K562 (cell line): ENCODE results near the gene SDC3. TPM values are rescaled to one million over a fixed set of nuclear protein-coding genes. Genes with fewer than 3 reads are reported as not detected.

ENCODE experiments used
- ATAC-seq: fragments of 200-7000 bp; cut with Tn5 transposase; 3 replicates; pipeline ENCODE4 v1.9.1; 2020; ENCODE audit warnings: moderate library complexity
- BruUV-seq: library from RNA; stranded (reverse); fragments of 400-500 nt; replicated peaks from 2 replicates; lab custom pipeline; 2021; lab: Mats Ljungman, UMichigan
- CTCF ChIA-PET: fragments of 300-600 bp; formaldehyde crosslinking; extraction: SDS; loops from one replicate; lab custom pipeline; 2021; ENCODE audit warnings: low intra/inter-chr PET ratio; lab: Yijun Ruan, JAX
- POLR2A ChIA-PET: fragments of 300-600, 350-650 bp; sonication (Branson Sonifier 250); formaldehyde crosslinking; extraction: SDS; loops from one replicate; lab custom pipeline; 2021; ENCODE audit warnings: antibody characterized with exemption, inconsistent platforms; lab: Yijun Ruan, JAX
- DNase-seq, 4 experiments: peaks; one replicate each; pipeline versions ENCODE4 v3.0.0 to v3.0.0-alpha.2; 2011 to 2018; ENCODE audit warnings: low spot score in 3 of 4, mixed read lengths in 3 of 4; ENCODE audit errors: extremely low read depth in 1 of 4
- FAIRE-seq: peaks from 2 replicates; lab custom pipeline; 2011; peaks lifted over from hg19 to GRCh38; lab: Jason Lieb, UNC
- H2AFZ ChIP-seq: 2 replicates; pipeline ENCODE4 v1.6.0; 2011; ENCODE audit warnings: low read depth, low read length, control low read depth, inconsistent platforms
- H3K27ac ChIP-seq: fragments of 200-600 bp; 3 replicates; pipeline ENCODE4 v1.8.0; 2011; ENCODE audit warnings: low read depth, mild to moderate bottlenecking, control low read depth, inconsistent platforms, low read length, moderate library complexity, mixed read lengths; ENCODE audit errors: extremely low read depth
- H3K27me3 ChIP-seq, 2 experiments: fragments of 300-600 bp in 1 of 2; 2 replicates in 1 of 2; 3 replicates in 1 of 2; pipeline versions ENCODE4 v1.6.0 to v1.8.0; 2011; ENCODE audit warnings: inconsistent platforms in 2 of 2, low read length in 2 of 2, mild to moderate bottlenecking in 1 of 2, mixed read lengths in 1 of 2, moderate library complexity in 1 of 2; ENCODE audit not compliant: control insufficient read depth in 2 of 2, insufficient read depth in 2 of 2
- H3K36me3 ChIP-seq: fragments of 300-600 bp; 3 replicates; pipeline ENCODE4 v1.8.0; 2011; ENCODE audit warnings: mild to moderate bottlenecking, low read length, inconsistent platforms; ENCODE audit not compliant: control insufficient read depth, insufficient read depth
- H3K4me1 ChIP-seq, 2 experiments: fragments of 200-600 bp in 1 of 2; replicated peaks in 1 of 2; 2 replicates in 1 of 2; 3 replicates in 1 of 2; pipeline versions ENCODE4 v1.5.1 to v1.8.0; 2011; ENCODE audit warnings: inconsistent platforms in 2 of 2, low read length in 2 of 2, mild to moderate bottlenecking in 1 of 2, mixed read lengths in 1 of 2, moderate library complexity in 1 of 2; ENCODE audit not compliant: control insufficient read depth in 2 of 2, insufficient read depth in 2 of 2
- H3K4me2 ChIP-seq: 2 replicates; pipeline ENCODE4 v1.6.1; 2011; ENCODE audit warnings: low read length, control low read depth, inconsistent platforms, mixed read lengths; ENCODE audit not compliant: insufficient read depth
- H3K4me3 ChIP-seq: fragments of 200-600 bp; sonication (generic), shearing (Covaris generic); 2 replicates; pipeline ENCODE4 v1.5.1; 2016; ENCODE audit warnings: control low read depth, inconsistent platforms
- H3K79me2 ChIP-seq: fragments of 200-600 bp; 3 replicates; pipeline ENCODE4 v1.8.0; 2011; ENCODE audit warnings: low read length, inconsistent platforms; ENCODE audit not compliant: control insufficient read depth, insufficient read depth
- H3K9ac ChIP-seq, 2 experiments: 2 replicates each; pipeline versions ENCODE4 v1.6.0 to v1.6.1; 2011; ENCODE audit warnings: low read depth in 2 of 2, low read length in 2 of 2, control low read depth in 1 of 2, inconsistent platforms in 1 of 2, mild to moderate bottlenecking in 1 of 2, mixed read lengths in 1 of 2; ENCODE audit not compliant: insufficient read depth in 1 of 2
- H3K9me1 ChIP-seq: one replicate; pipeline ENCODE4 v1.6.0; 2011; ENCODE audit warnings: inconsistent platforms, mild to moderate bottlenecking, low read length, moderate library complexity; ENCODE audit not compliant: control insufficient read depth, insufficient read depth
- H3K9me3 ChIP-seq: replicated peaks from 2 replicates; pipeline ENCODE4 v1.5.1; 2011; ENCODE audit warnings: low read depth, low read length, inconsistent platforms; ENCODE audit not compliant: control insufficient read depth, insufficient read depth
- H4K20me1 ChIP-seq: replicated peaks from 2 replicates; pipeline ENCODE4 v1.6.1; 2011; ENCODE audit warnings: low read length, inconsistent platforms, mixed read lengths; ENCODE audit not compliant: control insufficient read depth, insufficient read depth
- TEAD4 ChIP-seq, 2 experiments: sonication (generic) in 1 of 2; formaldehyde crosslinking in 1 of 2; IDR thresholded peaks; 2 replicates each; pipeline versions ENCODE4 v1.6.1 to v1.8.0; 2012 to 2022; ENCODE audit warnings: borderline replicate concordance in 1 of 2, inconsistent platforms in 1 of 2, low read length in 1 of 2, mild to moderate bottlenecking in 1 of 2, missing genetic modification reagents in 1 of 2
- UBTF ChIP-seq, 2 experiments: IDR thresholded peaks; 2 replicates each; pipeline ENCODE4 v1.6.1; 2012; ENCODE audit warnings: improper control_type of control experiment in 2 of 2, low read depth in 2 of 2, low read length in 2 of 2, borderline replicate concordance in 1 of 2
- XRCC3 ChIP-seq: fragments of 450-650 bp; IDR thresholded peaks from 2 replicates; pipeline ENCODE4 v1.6.1; 2017; ENCODE audit warnings: mild to moderate bottlenecking, moderate library complexity
- ZBTB33 ChIP-seq: sonication (generic); formaldehyde crosslinking; IDR thresholded peaks from 2 replicates; pipeline ENCODE4 v1.8.1; 2023; ENCODE audit warnings: mild to moderate bottlenecking, missing genetic modification reagents
- ZBTB43 ChIP-seq: sonication (generic); formaldehyde crosslinking; IDR thresholded peaks from 2 replicates; pipeline ENCODE4 v1.8.0; 2023; ENCODE audit warnings: mild to moderate bottlenecking, missing genetic modification reagents
- ZNF197 ChIP-seq: fragments of 200-800 bp; sonication (Bioruptor generic); IDR thresholded peaks from 2 replicates; pipeline ENCODE4 v1.6.1; 2016; ENCODE audit warnings: low read depth, missing genetic modification characterization, missing compliant biosample characterization
- WGBS: fragments of 100-300 bp; shearing (Covaris generic); methylation state at CpG from one replicate; pipeline ENCODE4 v1.1.6; 2016; ENCODE audit warnings: low coverage, mixed read lengths; ENCODE audit not compliant: insufficient coverage; ENCODE audit errors: missing lambda C conversion rate; 5-methylcytosine and 5-hydroxymethylcytosine counted together
- in situ Hi-C: fragments of 300-500 bp; cut with MboI; formaldehyde crosslinking; loops from 4 replicates; pipeline ENCODE4 v1.15.0; 2018; ENCODE audit warnings: inconsistent platforms, mixed read lengths
- intact Hi-C: fragments of 100-400 bp; cut with micrococcal nuclease; formaldehyde crosslinking; loops from 2 replicates; pipeline ENCODE4 v1.14.2; 2022
- polyA plus RNA-seq, 8 experiments: library from polyadenylated mRNA; depleted of rRNA in 4 of 8; stranded (reverse) in 5 of 8; unstranded in 3 of 8; fragments of >200 nt; fragmentation: Nextera tagmentation in 2 of 8; fragmentation: Illumina TruSeq in 1 of 8; extraction: Ambion mirVana in 2 of 8; extraction: Trizol in 1 of 8; gene quantifications; 2 replicates each; pipeline versions ENCODE4 v1.2.1 to v1.2.3, GENCODE V29; 2011 to 2014; ENCODE audit warnings: inconsistent platforms in 1 of 8, missing spikeins in 1 of 8
- total RNA-seq, 7 experiments: library from RNA; depleted of rRNA in 6 of 7; stranded (reverse); fragments of >200 nt in 6 of 7; fragmentation: Illumina TruSeq in 2 of 7; extraction: Trizol in 2 of 7; gene quantifications; 2 replicates each; pipeline versions ENCODE4 v1.2.1 to v1.2.3, GENCODE V29; 2011 to 2021; ENCODE audit warnings: low replicate concordance in 1 of 7
- TF ChIP-seq, protein P1 (sequence below): fragments of 450-650 bp; IDR thresholded peaks from 2 replicates; pipeline ENCODE4 v1.7.1; 2018; ENCODE audit warnings: mild to moderate bottlenecking, low read depth; ENCODE audit not compliant: partially characterized antibody
- TF ChIP-seq, protein P2 (sequence below): fragments of 250-450 bp; sonication (Bioruptor Pico); IDR thresholded peaks from 2 replicates; pipeline ENCODE4 v1.5.0; 2021; ENCODE audit warnings: mild to moderate bottlenecking, borderline replicate concordance

SDC3 gene
- total and polyA plus RNA-seq, 9 of the 15 experiments (the other 6 are each of a cell fraction or from before 2014, with no cell fraction given): 0.38 to 44.1 (median 12.1) TPM

DNA sequence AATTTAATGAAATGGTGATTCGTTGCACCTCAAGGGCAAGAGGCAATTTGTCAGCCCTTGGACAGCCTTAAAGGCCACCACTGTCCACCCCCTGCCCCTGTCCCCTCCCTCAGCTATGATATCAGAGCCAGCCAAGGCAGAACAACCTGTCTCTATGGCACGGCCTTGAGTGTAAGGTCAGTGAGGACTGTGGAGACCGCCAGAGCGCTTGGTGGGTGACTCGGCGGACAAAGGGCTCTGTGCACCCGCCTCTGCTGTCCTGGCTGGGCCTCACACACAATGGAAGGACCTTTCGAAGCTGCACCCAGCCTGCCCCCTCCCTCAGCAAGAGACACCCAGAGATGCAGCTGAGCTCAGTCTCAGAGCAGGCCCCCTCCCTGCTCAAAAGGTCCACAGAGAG lies 50.6 kb downstream of the SDC3 start:
- no peak for DNase-seq
- Histone ChIP-seq H3K4me2 (no peak overlapping the region), H3K36me3 (no peaks in the 10 kb centered on the region), H3K27me3 (no peaks in the 10 kb centered on the region), H2AFZ (no peak overlapping the region), H3K4me3 (no peak overlapping the region), H3K79me2 (no peaks in the 10 kb centered on the region), H4K20me1 (no peaks in the 10 kb centered on the region), H3K9me3 (no peaks in the 10 kb centered on the region), H3K27ac (no peak overlapping the region), H3K9ac (peak overlapping the region in 1 of 2 experiments; percentile 47; a peak in 2 of 4 replicates), H3K4me1 (peaks cover 19 to 28% of the 10 kb centered on the region in 2 experiments), H3K9me1 (no peaks in the 10 kb centered on the region)
- BruUV-seq: no TSS peak
- in situ Hi-C loops (no loop called here), intact Hi-C loops (loop anchor here (5.0 kb wide), 1 partner anchor 56 kb away; no protein-coding TSS in a partner anchor)
- FAIRE-seq: no peak
- POLR2A ChIA-PET: interaction anchor here (0.6 to 0.9 kb wide), 3 partner anchors 12 to 41 kb away, joined by 3 read pairs; no protein-coding TSS in a partner anchor
- 53% methylated on average over 8 of the region's 8 CpGs for WGBS
- CTCF ChIA-PET: no interaction called here
- ATAC-seq: no peak
- TF ChIP-seq XRCC3 (no peak), TEAD4 (IDR thresholded peaks at IDR 0.05; ENCODE audit: low read length) (no peak), TEAD4 (CRISPR knock-in tag; IDR thresholded peaks at IDR 0.05; ENCODE audit: borderline replicate concordance) (no peak), ZNF197 (CRISPR knock-in tag) (no peak), ZBTB33 (CRISPR knock-in tag) (0 out of 2 replicates have a peak, but pooled peaks have one; percentile 46), UBTF (IDR thresholded peaks at IDR 0.05; ENCODE audit: borderline replicate concordance in 1 of 2, low read depth in 2 of 2, low read length in 2 of 2) (no peak), ZBTB43 (CRISPR knock-in tag) (0 out of 2 replicates have a peak, but pooled peaks have one; percentile 1)
- TF ChIP-seq, protein P1, sequence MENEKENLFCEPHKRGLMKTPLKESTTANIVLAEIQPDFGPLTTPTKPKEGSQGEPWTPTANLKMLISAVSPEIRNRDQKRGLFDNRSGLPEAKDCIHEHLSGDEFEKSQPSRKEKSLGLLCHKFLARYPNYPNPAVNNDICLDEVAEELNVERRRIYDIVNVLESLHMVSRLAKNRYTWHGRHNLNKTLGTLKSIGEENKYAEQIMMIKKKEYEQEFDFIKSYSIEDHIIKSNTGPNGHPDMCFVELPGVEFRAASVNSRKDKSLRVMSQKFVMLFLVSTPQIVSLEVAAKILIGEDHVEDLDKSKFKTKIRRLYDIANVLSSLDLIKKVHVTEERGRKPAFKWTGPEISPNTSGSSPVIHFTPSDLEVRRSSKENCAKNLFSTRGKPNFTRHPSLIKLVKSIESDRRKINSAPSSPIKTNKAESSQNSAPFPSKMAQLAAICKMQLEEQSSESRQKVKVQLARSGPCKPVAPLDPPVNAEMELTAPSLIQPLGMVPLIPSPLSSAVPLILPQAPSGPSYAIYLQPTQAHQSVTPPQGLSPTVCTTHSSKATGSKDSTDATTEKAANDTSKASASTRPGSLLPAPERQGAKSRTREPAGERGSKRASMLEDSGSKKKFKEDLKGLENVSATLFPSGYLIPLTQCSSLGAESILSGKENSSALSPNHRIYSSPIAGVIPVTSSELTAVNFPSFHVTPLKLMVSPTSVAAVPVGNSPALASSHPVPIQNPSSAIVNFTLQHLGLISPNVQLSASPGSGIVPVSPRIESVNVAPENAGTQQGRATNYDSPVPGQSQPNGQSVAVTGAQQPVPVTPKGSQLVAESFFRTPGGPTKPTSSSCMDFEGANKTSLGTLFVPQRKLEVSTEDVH: no peak
- TF ChIP-seq, protein P2, sequence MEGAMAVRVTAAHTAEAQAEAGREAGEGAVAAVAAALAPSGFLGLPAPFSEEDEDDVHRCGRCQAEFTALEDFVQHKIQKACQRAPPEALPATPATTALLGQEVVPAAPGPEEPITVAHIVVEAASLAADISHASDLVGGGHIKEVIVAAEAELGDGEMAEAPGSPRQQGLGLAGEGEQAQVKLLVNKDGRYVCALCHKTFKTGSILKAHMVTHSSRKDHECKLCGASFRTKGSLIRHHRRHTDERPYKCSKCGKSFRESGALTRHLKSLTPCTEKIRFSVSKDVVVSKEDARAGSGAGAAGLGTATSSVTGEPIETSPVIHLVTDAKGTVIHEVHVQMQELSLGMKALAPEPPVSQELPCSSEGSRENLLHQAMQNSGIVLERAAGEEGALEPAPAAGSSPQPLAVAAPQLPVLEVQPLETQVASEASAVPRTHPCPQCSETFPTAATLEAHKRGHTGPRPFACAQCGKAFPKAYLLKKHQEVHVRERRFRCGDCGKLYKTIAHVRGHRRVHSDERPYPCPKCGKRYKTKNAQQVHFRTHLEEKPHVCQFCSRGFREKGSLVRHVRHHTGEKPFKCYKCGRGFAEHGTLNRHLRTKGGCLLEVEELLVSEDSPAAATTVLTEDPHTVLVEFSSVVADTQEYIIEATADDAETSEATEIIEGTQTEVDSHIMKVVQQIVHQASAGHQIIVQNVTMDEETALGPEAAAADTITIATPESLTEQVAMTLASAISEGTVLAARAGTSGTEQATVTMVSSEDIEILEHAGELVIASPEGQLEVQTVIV: no peak
